Endothelial cell of hepatic sinusoid (primary cell): ENCODE measurements around the gene UGT1A4.

Experiments used
- in situ Hi-C: cut with HindIII; loops from 2 replicates; pipeline ENCODE4 v1.10.0; 2017; ENCODE audit warnings: low sequenced_read_pairs

UGT1A4 gene

DNA sequence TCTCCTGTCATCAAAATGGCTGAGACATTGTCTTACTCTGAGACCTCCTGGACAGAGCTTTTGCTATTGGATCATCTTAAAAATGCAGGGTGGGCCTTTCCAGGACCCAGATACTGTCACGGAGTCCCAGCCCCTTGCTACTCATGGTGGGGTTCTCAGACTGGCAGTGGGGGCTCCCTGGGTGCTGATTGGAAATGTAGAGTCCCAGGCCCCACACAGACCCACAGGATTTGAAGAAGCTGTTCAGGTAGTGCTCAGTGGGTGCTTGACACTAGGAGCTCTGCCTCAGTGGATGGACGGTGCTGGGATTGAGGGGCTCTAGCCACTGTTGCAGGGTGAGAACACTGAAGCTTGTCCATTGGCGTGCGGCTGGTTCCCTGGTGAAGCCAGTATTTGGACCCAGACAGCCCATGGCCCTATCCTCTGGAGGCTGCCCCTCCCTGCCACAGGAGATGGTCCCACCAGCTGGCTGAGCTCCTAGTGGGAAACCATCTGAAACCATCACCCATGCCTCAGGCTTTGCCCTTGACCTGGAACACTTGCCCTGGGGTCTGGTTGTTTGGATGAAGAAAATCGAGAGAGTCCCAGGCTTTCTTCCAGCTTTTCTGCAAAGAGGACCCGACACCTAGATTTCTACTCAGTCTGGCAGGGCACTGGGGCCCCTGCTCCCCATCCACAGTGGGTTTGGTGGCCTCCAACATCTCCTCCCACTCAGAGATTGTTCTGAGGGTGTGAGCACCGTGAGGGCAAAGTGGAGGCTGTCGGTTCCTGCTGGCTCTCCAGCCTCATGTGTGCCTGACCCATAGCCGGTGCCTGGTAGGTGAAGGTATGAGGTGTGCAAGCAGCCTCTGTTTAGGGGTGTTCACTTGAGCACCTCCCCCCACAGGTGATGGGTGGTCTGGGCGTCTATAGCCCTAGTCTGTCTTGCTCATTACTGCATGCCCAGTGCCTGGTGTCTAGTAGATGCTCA, 89.7 kb downstream of the UGT1A4 start:
- in situ Hi-C loops, result loop anchor here (5.0 kb wide), 1 partner anchor 61 kb away; no protein-coding TSS in a partner anchor

DNA sequence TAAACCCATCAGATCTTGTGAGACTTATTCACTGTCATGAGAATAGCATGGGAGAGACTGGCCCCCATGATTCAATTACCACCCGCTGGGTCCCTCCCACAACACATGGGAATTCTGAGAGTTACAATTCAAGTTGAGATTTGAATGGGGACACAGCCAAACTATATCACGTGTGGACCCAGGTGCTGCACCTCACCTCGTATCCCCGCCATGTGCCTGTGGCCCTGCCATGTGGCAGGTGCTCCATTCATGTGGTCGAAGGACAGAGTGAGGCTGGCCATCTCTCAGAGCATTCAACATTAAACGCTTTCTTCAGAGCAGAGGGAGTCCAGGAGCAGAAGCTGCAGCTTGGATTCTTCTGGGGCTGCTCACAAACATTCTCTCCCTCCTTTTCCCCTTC, 91.8 kb downstream of the UGT1A4 start:
- in situ Hi-C loops, result no loop called here

DNA sequence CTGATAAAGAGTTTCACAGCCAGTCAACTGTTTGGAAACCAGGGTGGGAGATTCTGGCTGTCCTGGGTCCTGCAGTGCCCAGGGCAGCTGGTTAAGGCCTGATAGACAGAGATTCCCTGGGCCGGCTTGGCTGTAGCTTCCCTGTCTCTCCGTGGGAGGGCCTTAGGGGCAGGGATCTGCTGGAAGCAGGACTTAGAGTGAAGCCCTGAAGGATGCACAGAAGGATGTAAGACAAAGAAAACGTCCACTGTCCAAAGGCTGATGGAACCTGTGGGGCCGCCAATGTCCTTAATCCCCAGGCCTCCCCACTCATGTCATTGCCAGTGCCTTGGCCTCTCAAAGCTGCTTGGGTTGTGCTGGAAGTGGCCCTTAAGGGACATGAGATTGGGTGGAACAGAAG, 92.6 kb downstream of the UGT1A4 start:
- in situ Hi-C loops, result no loop called here

DNA sequence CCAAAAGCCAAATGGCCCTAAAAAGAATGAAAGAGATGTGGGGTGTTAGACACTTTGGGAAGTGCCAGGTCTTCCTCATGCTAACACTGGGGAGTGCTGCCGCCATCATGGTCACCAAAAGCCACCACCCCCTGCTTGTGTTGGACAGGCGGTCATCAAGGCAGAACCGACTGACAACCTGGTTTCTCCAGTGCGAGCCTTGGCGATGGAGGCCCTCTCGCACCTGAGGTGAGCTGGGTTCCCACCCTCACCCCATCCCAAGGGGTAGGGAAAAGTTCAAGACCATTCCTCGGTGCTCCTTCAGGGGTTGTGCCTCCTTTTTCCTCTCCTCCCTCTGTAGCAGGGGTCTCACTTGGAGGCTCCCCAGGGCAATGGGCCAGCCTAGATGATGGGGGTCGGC, 93.2 kb downstream of the UGT1A4 start:
- in situ Hi-C loops, result no loop called here

DNA sequence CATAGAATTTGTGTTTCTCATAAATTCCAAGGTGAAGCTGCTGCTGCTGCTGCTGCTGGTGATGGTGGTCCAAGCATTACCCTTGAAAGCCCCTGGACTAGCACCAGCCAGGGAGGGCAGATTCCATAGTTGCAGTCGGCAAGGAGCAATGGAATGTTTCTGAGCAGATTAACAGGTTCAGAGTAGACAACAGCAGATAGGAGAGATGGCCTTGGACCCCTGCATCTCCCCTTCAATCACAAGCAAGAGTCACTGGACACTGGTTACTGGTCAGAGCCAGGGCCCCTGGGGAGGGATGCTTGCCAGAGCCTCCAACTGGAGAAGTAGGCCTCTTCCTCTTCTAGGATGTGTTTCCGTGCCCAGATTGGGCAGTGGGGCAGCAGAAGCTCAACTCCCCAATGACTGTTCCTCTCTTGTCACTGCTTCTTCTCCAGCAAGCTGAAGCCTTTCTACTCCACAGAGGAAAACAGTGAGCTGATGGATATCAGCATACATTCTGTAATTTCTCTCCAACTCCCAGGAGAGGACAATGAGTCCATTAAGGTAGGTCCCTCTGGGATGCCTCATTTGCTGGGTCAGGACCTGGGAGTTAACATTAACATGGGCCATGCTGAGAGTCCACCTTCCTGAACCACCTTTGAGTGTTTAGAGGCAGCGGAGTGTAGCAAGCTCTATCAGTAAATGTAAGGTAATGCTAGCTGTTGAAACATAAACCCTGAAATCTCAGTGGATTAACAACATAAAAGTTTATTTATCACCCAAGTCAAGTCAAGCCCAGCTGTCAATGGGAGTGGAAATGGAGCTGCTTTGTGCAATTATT, 94.9 kb downstream of the UGT1A4 start:
- in situ Hi-C loops, result no loop called here

DNA sequence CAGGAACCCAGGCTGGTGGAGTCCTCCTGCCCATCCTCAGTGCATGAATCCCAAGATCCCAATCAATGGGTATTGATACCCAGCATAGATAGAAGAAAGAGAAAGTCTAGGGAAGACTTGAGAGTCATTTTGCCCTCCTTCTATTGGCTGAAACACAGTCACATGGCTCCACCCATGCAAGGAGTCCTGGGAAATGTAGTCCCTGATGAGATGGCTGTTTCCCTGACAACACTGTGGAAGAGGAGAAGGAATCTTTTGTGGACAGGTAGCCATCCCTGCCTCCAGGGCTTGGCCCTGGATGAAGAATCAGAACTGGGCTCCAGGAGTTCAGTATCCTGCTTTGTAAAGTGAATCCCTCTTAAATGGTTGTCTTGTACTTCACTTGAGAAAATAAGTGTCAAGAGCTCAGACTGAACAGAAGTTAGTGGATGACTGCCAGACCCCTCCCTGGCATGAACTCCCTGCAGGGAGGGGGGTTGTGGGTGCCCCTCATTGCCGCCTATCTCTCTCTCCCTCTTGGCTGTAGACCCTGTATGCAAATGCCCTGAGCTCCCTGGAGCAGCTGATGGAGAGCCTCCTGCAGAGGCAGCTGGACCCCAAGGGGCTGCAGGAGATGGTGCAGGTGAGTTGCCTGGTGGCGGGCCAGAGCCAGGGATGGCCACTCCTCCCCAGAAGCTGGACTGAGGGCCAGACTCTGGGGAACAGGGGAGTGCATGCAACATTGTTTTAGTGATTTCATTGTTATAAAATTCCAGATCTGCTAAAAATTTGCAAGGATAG, 95.7 kb downstream of the UGT1A4 start:
- in situ Hi-C loops, result no loop called here

DNA sequence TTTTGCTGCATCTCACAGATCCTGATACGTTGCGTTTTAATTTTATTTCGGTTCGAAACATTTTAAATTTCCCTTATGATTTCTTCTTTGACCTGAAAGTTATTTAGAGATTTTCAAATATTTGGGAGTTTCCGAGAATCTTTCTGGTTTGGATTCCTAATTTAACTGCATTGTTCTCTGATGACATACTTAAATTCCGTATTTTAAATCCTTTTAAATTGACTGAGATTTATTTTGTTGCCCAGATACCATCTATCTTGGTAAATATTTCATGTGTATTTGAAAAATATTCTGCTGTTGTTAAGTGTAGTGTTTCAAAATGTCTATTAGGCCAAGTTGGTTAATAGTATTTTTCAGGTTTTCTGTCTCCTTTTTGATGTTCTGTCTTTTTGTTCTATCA, 97.3 kb downstream of the UGT1A4 start:
- in situ Hi-C loops, result no loop called here

DNA sequence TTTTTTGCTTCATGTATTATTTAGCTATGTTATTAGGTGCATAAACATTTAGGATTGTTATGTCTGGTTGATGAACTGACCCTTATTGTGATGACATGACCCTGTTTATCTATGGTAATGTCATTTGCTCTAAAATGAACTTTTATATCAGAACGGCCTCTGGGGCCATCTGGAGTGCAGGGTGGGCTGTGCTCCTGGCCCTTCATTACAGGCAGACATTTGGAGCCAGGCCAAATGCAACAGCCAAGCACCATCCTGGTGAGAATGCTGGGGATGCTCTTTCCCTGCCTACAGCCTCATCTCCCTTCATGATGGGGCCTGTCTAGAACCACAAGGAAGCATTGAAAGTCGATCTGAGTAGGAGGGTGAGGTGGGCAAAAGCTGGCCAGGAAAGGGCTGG, 97.8 kb downstream of the UGT1A4 start:
- in situ Hi-C loops, result no loop called here

DNA sequence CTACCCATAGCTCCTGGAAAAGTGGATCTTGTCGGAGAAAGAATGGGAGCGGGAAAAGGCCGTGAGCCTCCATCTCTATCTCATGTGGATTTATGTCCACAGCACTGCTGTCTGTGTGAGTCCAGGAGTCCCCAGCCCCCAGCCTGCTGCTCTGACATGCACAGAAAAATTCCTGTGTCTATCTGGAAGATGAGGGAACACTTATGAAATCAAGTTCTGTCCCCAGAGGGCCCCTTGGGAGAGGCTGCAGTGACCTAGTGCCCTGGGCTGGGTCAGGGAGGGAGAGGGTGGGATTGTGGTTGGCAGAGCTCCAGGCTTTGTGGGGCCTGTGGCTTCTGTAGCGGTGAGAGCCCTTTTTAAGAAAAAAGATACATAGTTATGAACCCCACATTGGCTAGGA, 98.2 kb downstream of the UGT1A4 start:
- in situ Hi-C loops, result no loop called here

DNA sequence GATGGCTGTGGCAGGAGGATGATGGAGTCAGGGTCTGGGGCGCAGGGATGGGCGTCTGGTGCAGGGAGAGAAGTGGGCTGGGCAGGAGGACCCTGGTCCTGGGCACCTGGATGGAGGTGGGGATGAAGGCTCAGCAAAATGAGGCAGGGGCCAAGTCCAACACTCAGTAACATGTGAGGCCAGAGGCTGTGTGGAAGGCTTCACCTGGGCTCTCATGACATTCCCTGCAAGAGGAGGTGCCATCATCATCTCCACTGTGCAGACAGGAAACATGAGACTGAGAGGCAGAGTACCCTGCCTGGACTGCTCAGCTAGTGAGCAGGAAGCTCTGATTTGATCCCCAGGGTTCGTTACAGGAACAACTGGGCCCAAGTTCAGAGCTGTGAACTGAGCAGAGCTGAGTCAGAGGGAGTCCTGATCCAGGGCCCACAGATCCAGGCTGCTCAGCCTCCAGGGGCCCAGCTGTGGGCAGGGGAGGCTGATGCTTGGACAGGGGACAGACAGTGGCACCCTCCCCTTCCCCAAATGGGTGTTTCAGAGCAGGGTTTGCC, 98.9 kb downstream of the UGT1A4 start:
- in situ Hi-C loops, result no loop called here

DNA sequence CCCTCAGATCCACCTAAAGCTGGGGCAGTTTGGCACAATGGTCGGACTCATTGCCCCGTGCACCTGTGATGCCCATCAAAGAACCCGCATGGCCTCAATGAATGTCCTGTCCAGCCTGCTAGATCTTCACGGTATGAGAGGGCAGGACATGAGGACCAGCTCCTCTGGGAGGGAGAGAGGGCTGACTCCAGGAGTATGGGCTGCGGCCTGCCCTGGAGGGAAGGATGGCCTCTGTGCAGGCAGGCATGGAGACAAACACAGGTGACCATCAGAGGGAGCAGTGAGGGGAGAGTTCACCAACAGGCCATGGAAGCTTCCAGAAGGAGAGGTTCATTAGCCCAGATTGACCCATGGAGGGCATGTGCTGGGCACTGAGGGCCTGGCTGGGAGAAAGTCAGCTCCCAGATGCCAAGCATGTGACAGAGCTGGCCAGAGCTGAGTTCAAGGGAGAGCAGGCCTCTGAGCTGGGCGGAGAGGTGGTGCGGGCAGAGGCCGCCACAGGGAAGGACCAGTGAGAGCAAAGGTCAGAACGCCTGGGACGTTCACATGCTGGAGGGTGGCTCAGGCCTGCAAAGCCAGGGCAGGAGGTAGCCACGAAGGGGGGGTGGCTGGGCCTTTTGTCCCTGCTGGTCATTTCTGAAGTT, 99.6 kb downstream of the UGT1A4 start:
- in situ Hi-C loops, result no loop called here

DNA sequence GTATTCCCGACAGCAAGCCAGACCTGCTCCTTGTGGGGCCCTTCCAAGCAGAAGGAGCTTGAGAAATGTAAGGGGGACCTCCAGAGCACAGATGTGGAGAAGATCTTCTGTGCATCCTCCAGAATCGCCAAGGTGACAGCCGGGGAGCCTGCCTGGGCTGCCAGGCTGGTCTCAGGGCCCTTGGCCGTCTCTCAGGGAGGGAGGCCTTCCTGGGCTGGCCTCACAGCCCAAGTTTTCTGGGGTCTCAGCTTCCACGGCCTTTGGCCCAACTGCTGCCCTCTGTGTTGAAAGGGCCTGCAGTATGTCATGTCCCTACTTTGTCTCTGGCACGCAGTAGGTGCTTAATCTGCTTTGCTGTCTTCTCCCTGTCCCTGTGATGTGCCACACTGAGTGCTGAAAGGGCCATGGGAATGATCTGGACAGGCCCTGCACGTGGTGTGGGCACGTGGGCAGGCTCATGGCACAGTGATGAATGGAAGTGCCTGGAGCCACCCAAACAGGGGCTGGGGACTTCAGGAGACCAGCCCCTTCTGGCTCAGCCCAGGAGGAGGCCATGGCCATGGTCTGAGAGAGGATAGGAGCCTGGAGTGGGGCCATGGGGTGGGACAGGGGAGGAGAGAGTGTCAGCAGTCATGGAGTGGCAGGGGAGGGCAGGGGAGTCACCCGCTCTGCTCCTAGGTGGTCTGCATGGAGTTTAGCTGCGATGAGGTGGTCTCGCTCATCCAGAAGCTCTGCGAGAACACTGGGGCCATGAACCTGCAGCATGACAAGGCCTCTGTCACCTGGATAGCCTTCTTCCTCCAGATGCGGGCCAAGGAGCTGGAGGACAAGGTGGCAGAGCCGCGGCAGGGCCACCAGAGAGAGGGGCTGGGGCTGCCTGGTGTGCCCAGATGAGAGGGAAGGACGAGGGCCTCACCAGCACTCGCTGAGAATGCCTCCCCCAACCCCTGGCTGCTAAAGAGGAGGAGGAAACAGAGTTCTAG, 100.4 kb downstream of the UGT1A4 start:
- in situ Hi-C loops, result no loop called here

DNA sequence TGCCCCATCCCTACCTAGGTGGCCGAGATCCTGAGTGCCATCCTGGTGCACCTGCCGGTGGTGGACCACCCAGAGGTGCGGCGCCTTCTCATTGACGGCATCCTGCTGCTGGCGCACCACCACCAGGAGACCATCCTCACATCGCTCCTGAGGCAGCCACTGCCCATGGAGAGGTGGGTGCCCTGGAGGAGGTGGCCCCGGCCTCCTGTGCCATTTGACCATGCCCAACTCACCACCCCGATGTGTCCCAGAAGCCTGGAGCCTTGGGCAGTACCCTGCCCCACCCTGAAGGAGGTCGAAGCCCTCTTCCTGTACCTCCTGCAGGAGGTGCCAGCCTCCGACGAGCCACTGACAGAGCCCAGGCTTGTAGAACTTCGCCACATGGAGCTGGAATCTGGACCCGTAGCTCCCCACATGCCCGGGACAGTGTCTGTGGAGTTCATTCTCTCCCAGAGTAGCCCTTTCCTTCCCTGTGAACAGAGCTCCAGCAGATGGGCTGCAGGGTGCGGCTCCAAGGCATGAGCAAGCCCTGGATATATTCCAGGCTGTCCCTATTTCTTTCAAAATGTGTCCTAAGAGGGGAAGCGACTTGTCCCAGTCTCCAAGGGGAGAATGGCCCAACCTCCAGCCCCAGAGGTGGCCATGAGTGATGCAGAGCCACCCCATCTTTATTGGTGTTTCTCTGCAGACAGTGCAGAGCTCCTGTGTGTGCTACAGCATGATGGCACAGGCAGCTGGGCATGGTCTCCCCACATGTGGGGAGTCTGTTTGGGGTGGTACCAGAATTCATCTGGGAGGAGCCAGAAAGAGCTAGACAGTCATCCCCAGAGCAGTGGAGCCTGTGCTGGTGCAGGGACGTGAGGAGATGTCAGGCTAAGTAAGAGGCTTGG, 101.6 kb downstream of the UGT1A4 start:
- in situ Hi-C loops, result no loop called here

DNA sequence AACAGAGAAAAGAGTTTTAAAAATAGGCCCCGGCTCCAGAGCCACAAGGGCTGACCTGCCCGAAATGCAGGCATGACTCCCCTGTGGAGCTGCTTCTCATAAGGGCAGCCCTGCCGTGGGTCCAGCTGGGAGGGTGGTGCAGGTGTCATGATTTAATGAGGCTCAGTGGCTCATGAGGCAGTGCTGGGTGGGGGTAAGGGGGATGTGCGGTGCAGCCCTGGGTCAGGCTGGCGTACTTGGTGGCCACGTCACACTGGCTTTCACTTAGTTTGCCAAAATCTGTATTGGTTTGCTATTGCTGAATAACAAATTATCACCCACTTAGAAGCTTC, 102.2 kb downstream of the UGT1A4 start:
- in situ Hi-C loops, result no loop called here

DNA sequence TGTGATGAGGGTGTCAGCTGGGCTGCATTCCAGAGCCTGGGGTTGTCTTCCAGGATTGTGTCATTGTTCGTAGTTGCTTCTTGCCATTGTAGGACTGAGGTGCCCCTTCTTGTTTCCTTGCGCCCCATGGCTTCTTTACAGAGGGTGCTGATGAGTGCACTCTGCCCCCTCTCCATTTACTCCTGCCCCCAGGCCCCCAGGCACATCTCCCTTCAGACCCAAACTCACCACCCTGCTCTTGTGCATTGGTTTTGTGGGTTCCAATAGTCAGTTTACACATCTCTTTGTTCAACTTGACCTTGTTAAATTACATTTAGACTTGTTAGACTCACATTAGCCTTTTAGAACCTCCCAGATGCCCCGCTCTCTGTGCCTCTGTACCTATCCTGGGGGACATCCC, 102.7 kb downstream of the UGT1A4 start:
- in situ Hi-C loops, result no loop called here

DNA sequence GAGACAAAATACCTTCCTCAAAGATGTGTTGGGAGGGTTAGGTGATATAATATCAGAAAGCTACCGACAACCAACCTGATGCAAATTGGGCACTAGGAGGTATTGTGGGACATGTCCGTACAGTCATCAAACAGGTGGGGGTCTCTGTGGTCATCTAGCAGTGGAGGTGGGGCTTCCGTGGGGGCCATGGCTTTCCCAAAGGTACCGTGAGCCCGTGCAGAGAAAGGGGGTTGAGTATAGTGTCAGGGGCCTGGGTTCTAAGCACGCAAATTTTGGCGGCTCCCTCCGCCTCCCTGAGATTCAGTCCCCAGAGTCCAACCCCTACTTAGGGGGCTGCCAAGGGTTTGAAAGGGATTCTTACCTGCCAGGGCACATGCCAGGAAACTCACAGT, 103.2 kb downstream of the UGT1A4 start:
- in situ Hi-C loops, result no loop called here

DNA sequence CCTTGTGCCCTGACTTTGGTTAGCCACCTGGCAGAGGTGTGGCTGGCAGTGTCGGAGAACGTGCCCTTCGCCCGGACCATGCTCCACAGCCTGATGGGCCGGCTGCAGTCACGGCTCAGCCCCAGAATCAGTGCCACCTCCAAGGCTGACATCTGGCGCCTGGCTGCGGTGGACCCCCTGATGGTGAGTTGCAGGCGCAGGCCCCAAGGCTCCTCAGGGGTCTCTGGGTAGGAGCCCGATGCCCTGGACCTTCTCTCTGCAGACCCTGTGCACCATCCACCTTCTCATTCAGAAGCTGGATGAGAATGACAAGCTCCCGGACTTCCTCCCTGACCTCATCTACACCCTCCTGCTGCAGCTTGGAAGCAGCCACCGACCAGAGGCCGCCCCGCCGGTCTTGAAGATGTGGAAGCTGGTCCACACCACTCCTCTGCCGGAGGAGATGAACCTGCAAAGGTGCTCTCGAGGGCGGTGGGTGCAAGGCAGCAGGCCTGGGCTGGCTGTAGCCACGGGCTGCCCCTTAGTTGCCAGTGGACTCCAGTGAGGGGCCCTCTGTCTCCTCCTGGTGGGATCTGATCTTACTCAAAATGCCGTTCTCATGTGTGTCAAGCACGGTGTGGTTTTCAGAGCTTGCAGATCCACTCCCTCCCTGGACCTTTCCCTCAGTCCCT, 103.7 kb downstream of the UGT1A4 start:
- in situ Hi-C loops, result no loop called here
